Activated CD8-positive, alpha-beta memory T cell treated with anti-CD3 and anti-CD28 coated beads, Interleukin-2, amount 50 U/mL, for 4 hours (primary cell): ENCODE data around the gene ZKSCAN2.

Experiments
- DNase-seq: peaks from one replicate; pipeline ENCODE4 v3.0.0-alpha.2; 2020

The ZKSCAN2 gene

GRCh38 chr16:25257470-25257955 is at the start of gene ZKSCAN2:
Gene ZKSCAN2, minus strand, starts transcription at chr16:25257845. Its CDS starts 718 bp downstream, at chr16:25257127.
- DNase-seq, result peak; percentile 79

- DNase-seq, result no peak
These were observed 42.3 kb upstream of the ZKSCAN2 start for GRCh38 chr16:25299792-25300590.

- DNase-seq, result no peak
These were observed 40.7 kb upstream of the ZKSCAN2 start for GRCh38 chr16:25298165-25298872.

GRCh38 chr16:25297151-25297787 is 39.6 kb upstream of the ZKSCAN2 start:
- no peak for DNase-seq

DNA sequence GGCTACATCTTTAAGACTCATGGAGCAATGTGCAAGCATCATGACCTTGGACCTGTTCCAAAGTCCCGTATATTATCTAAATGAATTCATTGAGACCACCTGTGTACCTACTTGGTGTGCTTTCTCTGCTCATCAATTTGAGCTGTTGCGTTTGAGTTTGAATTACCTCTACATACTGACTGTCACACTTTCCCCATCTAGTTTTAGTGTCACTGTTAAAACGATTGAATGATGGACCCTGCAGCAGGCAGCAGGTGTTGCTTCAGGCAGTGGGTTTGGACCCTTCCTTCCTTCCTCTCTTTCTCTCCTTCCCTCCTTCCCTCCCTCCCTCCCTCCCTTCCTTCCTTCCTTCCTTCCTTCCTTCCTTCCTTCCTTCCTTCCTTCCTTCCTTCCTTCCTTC is 33.9 kb upstream of the ZKSCAN2 start:
- DNase-seq, result no peak

DNA sequence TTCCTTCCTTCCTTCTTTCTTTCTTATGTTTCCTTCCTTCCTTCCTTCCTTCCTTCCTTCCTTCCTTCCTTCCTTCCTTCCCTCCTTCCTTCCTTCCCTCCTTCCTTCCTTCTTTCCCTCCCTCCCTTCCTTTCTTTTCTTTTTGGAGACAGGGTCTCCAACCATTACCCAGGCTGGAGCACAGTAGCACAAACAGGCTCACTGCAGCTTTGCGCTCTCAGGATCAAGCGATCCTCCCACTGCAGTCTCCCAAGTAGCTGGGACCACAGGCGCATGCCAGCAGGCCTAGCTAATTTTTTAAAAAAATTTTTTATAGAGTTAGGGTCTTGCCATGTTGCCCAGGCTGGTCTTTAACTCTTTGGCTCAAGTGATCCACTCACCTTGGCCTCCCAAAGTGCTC is 31.8 kb upstream of the ZKSCAN2 start:
- no peak for DNase-seq

DNA sequence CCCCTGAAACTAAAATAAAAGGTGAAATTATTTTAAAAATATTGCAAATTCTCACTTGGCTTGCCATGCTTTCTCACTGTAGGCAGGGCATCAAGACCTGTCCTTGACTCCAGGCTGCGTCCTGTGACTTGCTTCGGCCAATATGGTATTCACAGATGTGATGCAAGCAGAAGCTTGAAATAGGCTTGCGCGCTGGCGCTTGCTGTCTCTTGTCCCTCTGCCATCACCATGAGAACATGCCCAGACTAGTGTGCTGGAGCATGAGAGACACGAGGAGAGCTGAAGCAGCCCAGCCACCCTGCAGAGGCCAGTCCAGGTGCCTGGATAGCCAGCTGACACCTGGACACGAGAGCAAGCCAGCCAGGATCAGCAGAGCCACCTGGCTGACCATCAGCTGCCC is 21.8 kb upstream of the ZKSCAN2 start:
- no peak for DNase-seq

DNA sequence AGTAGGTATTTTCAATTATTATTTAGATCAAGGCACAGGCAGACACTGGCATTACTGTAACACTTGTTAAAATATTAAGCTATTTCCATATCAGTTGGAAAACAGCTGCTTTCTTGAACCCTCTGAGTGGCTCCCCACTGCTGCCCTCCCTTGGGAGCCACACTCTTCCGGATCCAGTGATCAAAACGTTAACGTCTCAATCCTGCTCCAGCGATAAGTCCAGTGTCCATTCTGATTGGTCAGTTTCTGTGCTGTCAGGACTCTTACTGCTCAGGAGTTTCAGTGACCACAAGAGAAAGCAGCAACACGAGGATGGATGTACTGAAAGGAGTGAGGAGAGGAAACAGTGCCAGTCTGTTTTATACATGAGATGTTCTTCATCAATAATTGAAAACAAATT is 13.8 kb upstream of the ZKSCAN2 start:
- DNase-seq, result no peak

DNA sequence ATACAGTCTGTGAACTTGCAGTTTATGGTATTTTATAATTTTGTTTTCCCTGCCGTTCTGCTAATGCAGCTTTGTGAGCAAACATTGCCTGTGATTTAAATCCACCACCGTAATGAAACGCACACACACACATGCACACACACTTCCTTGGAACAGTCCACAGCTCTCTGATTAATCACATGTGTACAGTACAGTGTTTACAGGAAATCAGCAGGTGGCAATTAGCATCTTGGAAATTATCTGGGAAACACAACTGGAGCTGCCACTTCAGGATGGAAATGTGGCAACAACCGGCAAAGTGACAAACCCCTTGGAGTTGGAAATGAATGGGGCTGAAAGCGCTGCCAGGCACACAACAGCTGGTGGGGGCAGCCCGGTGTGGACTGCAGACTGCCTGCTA is 12.9 kb upstream of the ZKSCAN2 start:
- no peak for DNase-seq

DNA sequence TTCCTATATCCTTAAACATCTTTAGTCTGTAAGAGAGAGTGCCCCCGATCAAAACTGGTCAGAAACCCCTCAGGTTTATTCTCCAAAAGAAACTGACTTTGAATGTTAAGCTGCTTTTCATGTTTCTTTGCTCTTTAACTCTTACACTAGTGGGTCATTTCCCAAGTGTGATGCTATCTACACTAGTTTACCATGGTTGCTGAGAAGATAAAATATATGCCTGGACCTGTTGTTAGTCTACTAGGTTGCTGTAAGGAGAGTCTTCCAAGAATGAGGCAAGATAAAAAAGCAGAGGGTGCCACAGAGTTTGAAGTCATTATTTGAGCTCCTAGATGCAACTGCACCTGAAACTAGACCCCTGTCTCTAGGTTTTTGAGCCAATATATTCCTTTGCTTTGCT is 12.2 kb upstream of the ZKSCAN2 start:
- no peak for DNase-seq

- DNase-seq, result no peak
These were observed 8.3 kb upstream of the ZKSCAN2 start for GRCh38 chr16:25265968-25266367.

DNA sequence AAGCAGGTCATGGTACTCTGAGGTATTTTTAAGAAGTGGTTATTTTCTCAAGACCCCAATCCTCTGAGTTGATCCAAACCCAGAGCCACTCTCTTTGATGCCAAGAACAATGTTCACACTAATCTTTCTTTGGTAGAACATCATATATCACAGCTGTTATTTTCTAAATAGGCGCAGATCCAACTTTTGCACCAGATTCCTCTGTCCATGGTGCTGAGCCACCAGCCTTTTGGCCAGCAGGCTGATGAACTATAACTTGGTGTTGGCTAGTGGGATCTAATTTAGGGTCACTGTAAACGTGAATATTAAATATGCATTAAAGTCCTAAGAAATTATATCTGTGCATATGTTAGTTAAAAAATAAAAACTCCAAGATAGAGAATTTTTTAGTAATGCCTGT is 7.0 kb upstream of the ZKSCAN2 start:
- no peak for DNase-seq

DNA sequence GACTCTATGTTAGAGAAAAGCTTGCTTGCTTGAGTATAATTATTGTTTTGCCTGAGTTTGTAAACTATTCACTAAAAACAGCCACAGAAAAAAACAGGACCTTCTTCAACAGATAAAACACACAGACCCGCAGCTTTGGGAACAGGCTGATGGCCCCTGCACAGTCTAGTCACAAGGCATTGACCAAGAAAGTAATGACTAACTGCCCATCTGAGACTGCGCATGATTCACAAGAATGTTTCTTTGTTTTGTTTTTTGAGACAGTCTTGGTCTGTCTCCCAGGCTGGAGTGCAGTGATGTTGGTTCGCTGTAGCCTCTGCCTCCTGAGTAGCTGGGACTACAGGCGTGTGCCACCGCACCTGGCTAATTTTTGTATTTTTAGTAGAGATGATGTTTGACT is 2.8 kb upstream of the ZKSCAN2 start:
- DNase-seq, result no peak

DNA sequence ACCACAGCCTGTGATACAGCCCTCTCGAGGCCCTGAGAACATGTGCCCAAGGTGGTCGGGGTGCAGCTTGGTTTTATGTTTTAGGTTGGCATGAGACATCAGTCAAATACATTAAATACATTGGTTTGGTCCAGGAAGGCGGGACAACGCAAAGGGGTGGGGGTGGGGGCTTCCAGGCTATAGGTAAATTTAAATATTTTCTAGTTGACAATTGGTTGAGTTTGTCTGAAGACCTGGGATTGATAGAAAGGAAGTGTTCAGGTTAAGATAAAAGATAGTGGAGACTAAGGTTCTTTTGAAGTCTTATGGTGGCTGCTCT is 1.2 kb upstream of the ZKSCAN2 start:
- DNase-seq, result no peak

- peak; percentile 68 for DNase-seq
These were observed 563 bp upstream of the ZKSCAN2 start for GRCh38 chr16:25257956-25258860.

- DNase-seq, result peak; percentile 18
These were observed 763 bp downstream of the ZKSCAN2 start for GRCh38 chr16:25256695-25257469.

DNA sequence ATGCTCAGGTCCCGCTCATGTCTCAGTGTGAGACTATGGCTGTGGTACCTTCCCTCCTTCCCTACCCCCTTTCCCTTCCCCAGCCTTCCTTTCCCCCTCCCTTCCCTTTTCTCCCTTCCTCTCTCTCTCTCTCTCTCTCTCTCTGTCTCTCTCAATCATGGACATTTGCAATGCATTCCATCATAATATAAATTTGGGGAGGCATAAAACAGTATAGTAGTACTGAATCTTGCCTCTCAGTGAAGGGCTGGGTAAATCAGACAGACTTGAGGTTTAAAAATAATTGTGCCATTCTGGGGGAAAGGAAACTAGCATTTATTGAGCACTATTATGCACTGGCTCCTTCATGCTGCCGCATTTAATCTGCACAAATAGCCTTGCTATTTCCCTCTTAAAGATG is 4.3 kb downstream of the ZKSCAN2 start:
- no peak for DNase-seq

GRCh38 chr16:25250467-25250866 is 7.2 kb downstream of the ZKSCAN2 start:
- DNase-seq, result no peak

DNA sequence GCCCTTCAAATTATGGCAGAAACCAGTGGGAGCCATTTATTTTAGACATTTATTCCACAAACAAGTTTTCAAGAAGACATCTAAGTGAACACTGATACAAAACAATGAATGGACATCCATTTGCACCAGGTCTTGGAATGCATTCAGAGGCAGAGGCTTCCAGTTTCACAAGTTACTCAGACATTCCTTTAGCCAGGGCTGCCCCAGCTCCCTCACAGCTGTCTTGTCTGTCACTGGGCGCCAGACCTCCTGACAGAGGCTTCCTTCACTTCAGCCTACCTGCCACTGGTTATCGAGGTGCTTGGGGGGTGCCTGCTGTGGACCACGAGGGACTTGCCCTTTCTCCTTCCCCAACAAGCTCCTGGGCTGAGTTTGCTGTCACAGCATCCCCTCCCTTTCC is 21.7 kb downstream of the ZKSCAN2 start:
- no peak for DNase-seq

DNA sequence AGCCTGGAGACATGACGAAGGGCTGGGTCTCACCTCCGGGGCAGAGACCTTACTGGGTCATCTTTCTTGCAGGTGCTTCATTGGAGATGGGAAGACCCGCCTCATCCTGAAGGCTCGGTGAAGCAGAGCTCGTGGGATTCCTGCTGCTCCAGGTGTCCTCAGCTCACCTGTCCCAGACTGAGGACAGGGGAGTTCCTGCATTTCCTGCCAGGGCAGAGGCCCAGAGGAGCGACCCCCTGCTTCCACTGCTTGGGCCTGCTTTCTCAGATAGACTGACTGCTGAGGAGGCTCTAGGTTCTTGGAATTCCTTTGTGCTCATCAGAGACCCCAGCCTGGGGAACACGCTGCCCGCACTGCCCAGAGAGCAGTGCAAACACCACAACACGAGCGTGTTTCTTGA is 29.3 kb downstream of the ZKSCAN2 start:
- no peak for DNase-seq

- no peak for DNase-seq
These were observed 32.8 kb downstream of the ZKSCAN2 start for GRCh38 chr16:25224731-25225319.

- DNase-seq, result no peak
These were observed 33.7 kb downstream of the ZKSCAN2 start for GRCh38 chr16:25223964-25224363.
